GM12874 (cell line): ENCODE results near the gene LAMC3.

Experiments
- CTCF ChIP-seq: IDR thresholded peaks from 2 replicates; pipeline ENCODE4 v1.5.1; 2011; ENCODE audit warnings: low read depth, mild to moderate bottlenecking, control low read depth, low read length, moderate library complexity; ENCODE audit not compliant: insufficient read depth

The LAMC3 gene

GRCh38 chr9:130981002-130981755 is 27.8 kb upstream of the LAMC3 start:
- TF ChIP-seq CTCF: no peak

- TF ChIP-seq CTCF: no peak
Measured at GRCh38 chr9:130981756-130982137, 27.2 kb upstream of the LAMC3 start.

GRCh38 chr9:130982636-130983358 is 26.2 kb upstream of the LAMC3 start:
- TF ChIP-seq CTCF: no peak

DNA sequence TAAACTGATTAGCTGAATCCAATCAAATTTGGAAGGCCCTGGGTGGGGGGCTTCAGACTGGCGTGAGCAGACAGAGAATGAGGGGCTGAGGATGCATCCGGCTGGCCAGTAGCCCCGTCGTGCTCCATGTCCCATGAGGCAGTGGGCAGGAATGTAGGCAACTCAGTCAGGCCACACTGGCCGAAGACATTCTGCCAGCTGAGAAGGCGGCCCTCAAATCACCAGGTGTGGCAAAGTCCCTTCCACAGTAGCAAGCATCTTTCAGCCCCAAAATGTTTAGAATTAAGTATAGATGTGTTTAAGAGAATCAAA is 25.7 kb upstream of the LAMC3 start:
- no peak for TF ChIP-seq CTCF

DNA sequence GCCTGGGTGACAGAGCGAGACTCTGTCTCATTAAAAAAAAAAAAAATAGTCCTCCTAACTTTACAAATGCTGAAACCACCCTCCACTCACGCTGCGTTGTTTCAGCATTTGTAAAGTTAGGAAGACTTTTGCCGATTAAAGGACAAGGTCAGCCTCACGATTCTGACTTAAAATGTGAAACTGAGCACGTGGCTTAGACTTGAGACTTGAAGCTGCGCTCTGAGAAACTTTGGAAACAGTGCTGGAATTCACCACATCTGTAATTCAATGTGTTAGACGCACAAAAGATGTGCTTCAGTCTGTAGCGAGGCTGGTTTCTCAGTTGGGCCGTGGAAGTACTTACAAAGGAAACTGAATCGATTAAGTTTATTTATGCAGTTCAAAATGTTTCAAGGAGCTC is 25.0 kb upstream of the LAMC3 start:
- no peak for TF ChIP-seq CTCF

DNA sequence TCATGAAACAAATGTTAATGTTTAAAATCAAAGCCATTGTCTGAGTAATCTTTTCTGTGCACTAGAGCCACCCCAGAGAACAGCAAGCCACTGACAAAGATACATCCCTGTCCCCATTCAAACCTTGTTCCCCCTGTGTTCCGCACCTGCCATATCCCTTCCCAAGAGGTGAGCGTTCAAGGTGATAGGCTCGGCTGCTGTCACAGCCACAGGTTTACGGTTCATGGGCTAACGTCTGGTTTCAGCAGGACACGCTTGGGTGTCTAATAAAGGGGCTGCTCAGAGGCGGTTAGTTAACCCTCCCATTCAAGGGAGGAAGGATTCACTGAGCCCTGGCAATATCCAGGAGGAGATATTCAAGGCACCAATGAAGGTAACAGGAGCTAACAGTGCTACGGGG is 24.5 kb upstream of the LAMC3 start:
- TF ChIP-seq CTCF: no peak

DNA sequence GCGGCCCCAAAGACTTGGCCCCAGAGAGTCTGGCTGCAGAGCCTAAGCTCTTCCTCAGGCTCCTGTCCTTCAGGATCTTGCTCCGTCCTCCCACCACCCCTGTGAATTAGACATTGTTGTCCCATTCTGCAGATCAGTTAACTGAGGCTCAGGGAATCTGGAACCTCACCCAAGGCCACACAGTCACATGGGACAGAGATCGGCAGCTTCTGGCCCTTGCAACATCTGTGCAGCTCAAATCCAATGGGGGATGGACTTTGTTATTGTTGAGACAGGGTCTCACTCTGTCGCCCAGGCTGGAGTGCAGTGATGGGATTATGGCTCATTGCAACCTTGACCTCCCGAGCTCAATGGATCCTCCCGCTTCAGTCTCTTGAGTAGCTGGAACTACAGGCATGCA is 23.9 kb upstream of the LAMC3 start:
- no peak for TF ChIP-seq CTCF
